Stimulated activated CD4-positive, alpha-beta T cell treated with anti-CD3 and anti-CD28 coated beads, Interleukin-12 subunit alpha, Interleukin-12 subunit beta, amount 100 ng/mL, for 4 hours (primary cell): Measurements from ENCODE around the gene HECA.
"Not testable (repeated sequence)": the region's sequence is repeated elsewhere in the genome, so short reads cannot be mapped to it uniquely, and the experiment has no call there.

Source experiments
- DNase-seq: peaks from one replicate; pipeline ENCODE4 v3.0.0-alpha.2; 2020

The HECA gene

GRCh38 chr6:139137706-139138105, 2.8 kb downstream of the HECA start:
- DNase-seq = no peak

- DNase-seq = not testable (repeated sequence)
Measured at GRCh38 chr6:139140854-139141253, 6.0 kb downstream of the HECA start.

GRCh38 chr6:139142262-139142661, 7.4 kb downstream of the HECA start:
- DNase-seq = no peak

- no peak for DNase-seq
Measured at GRCh38 chr6:139143111-139143510, 8.2 kb downstream of the HECA start.

- DNase-seq = no peak
Measured at GRCh38 chr6:139144490-139145085, 9.7 kb downstream of the HECA start.

- no peak for DNase-seq
Measured at GRCh38 chr6:139145661-139146060, 10.8 kb downstream of the HECA start.

GRCh38 chr6:139146317-139146726, 11.4 kb downstream of the HECA start:
- DNase-seq = no peak

GRCh38 chr6:139147628-139148027, 12.7 kb downstream of the HECA start:
- no peak for DNase-seq

GRCh38 chr6:139148557-139149235, 13.8 kb downstream of the HECA start:
- DNase-seq = no peak

- no peak for DNase-seq
Measured at GRCh38 chr6:139149383-139149782, 14.5 kb downstream of the HECA start.

GRCh38 chr6:139150920-139151319, 16.0 kb downstream of the HECA start:
- no peak for DNase-seq

GRCh38 chr6:139151425-139152087, 16.7 kb downstream of the HECA start:
- no peak for DNase-seq

GRCh38 chr6:139152088-139152891, 17.4 kb downstream of the HECA start:
- DNase-seq = no peak

GRCh38 chr6:139152892-139153271, 18.0 kb downstream of the HECA start:
- no peak for DNase-seq

- no peak for DNase-seq
Measured at GRCh38 chr6:139153855-139154254, 19.0 kb downstream of the HECA start.

GRCh38 chr6:139154881-139155547, 20.1 kb downstream of the HECA start:
- DNase-seq = no peak

GRCh38 chr6:139156102-139156501, 21.2 kb downstream of the HECA start:
- no peak for DNase-seq

- no peak for DNase-seq
Measured at GRCh38 chr6:139156551-139156950, 21.7 kb downstream of the HECA start.

- not testable (repeated sequence) for DNase-seq
Measured at GRCh38 chr6:139157086-139157485, 22.2 kb downstream of the HECA start.

- no peak for DNase-seq
Measured at GRCh38 chr6:139159016-139159415, 24.1 kb downstream of the HECA start.

- no peak for DNase-seq
Measured at GRCh38 chr6:139161169-139161568, 26.3 kb downstream of the HECA start.

- DNase-seq = peak; percentile 53
Measured at GRCh38 chr6:139161817-139162284, 27.0 kb downstream of the HECA start.

GRCh38 chr6:139164001-139164400, 29.1 kb downstream of the HECA start:
- no peak for DNase-seq
